GM23248 (cell line): Measurements from ENCODE around the gene C1RL. TPM values are rescaled to one million over a fixed set of nuclear protein-coding genes. Genes with fewer than 3 reads are reported as not detected.

Source experiments
- DNase-seq: peaks from one replicate; pipeline ENCODE4 v3.0.0-alpha.2; 2015
- H2AFZ ChIP-seq: fragments of 200-600 bp; sonication (generic); 2 replicates; pipeline ENCODE4 v1.6.1; 2016; ENCODE audit warnings: antibody characterized with exemption
- H3F3A ChIP-seq: fragments of 200-600 bp; sonication (generic); 2 replicates; pipeline ENCODE4 v1.6.1; 2016; ENCODE audit warnings: mild to moderate bottlenecking, antibody characterized with exemption, mixed run types; ENCODE audit not compliant: insufficient read depth
- H3K27ac ChIP-seq: fragments of 200-600 bp; sonication (generic); 2 replicates; pipeline ENCODE4 v1.5.1; 2016; ENCODE audit warnings: mild to moderate bottlenecking
- H3K27me3 ChIP-seq: fragments of 200-600 bp; sonication (generic); replicated peaks from 2 replicates; pipeline ENCODE4 v1.6.1; 2016; ENCODE audit warnings: mild to moderate bottlenecking; ENCODE audit not compliant: insufficient read depth
- H3K36me3 ChIP-seq: fragments of 200-600 bp; sonication (generic); 2 replicates; pipeline ENCODE4 v1.6.1; 2016; ENCODE audit warnings: low read depth, mild to moderate bottlenecking
- H3K4me1 ChIP-seq: fragments of 200-600 bp; sonication (generic); 2 replicates; pipeline ENCODE4 v1.6.1; 2016; ENCODE audit warnings: mild to moderate bottlenecking; ENCODE audit not compliant: insufficient read depth
- H3K4me2 ChIP-seq: fragments of 200-600 bp; sonication (generic); one replicate; pipeline ENCODE4 v1.6.1; 2016; ENCODE audit warnings: mild to moderate bottlenecking; ENCODE audit not compliant: unreplicated experiment
- H3K4me3 ChIP-seq: fragments of 200-600 bp; sonication (generic); 2 replicates; pipeline ENCODE4 v1.5.1; 2016; ENCODE audit warnings: mild to moderate bottlenecking
- H3K79me2 ChIP-seq: fragments of 200-600 bp; sonication (generic); 2 replicates; pipeline ENCODE4 v1.6.1; 2016; ENCODE audit warnings: mild to moderate bottlenecking; ENCODE audit not compliant: insufficient read depth
- H3K9ac ChIP-seq: fragments of 200-600 bp; sonication (generic); 2 replicates; pipeline ENCODE4 v1.6.1; 2016; ENCODE audit warnings: mild to moderate bottlenecking
- H3K9me2 ChIP-seq: fragments of 200-600 bp; sonication (generic); 2 replicates; pipeline ENCODE4 v1.6.1; 2016; ENCODE audit warnings: mixed run types, mild to moderate bottlenecking, moderate library complexity; ENCODE audit not compliant: insufficient read depth
- H3K9me3 ChIP-seq: fragments of 200-600 bp; sonication (generic); one replicate; pipeline ENCODE4 v1.6.1; 2017; ENCODE audit warnings: low read depth
- H4K20me1 ChIP-seq: fragments of 200-600 bp; sonication (generic); 2 replicates; pipeline ENCODE4 v1.6.0; 2016; ENCODE audit not compliant: insufficient read depth
- EZH2 ChIP-seq: fragments of 200-600 bp; sonication (generic); IDR thresholded peaks from 2 replicates; pipeline ENCODE4 v1.6.1; 2018; ENCODE audit warnings: antibody characterized with exemption, mild to moderate bottlenecking; ENCODE audit not compliant: insufficient read depth, poor library complexity, severe bottlenecking
- EZH2phosphoT487 ChIP-seq: fragments of 200-600 bp; sonication (generic); IDR thresholded peaks from 2 replicates; pipeline ENCODE4 v1.6.1; 2018; ENCODE audit warnings: antibody characterized with exemption, moderate library complexity, mild to moderate bottlenecking, low read depth; ENCODE audit not compliant: insufficient read depth
- WGBS, 2 experiments: methylation state at CpG; one replicate each; pipeline ENCODE4 v1.1.6; 2015 to 2017; ENCODE audit warnings: low lambda C conversion rate in 2 of 2, low coverage in 1 of 2; ENCODE audit errors: missing lambda C conversion rate in 2 of 2; 5-methylcytosine and 5-hydroxymethylcytosine counted together
- in situ Hi-C: fragments of 300-500 bp; cut with MboI; formaldehyde crosslinking; loops from 2 replicates; pipeline ENCODE4 v1.15.0; 2020
- polyA plus RNA-seq: library from polyadenylated mRNA; unstranded; fragments of >200 nt; fragmentation: Nextera tagmentation; extraction: Ambion mirVana; gene quantifications from 2 replicates; pipeline ENCODE4 v1.2.1, GENCODE V29; 2016
- total RNA-seq: library from RNA; depleted of rRNA; stranded (reverse); fragments of >200 nt; shearing (Covaris generic); gene quantifications from 2 replicates; pipeline ENCODE4 v1.2.3, GENCODE V29; 2014

C1RL gene
- total and polyA plus RNA-seq, 2 experiments from 2014 or later, result 14.3 to 22.2 TPM

DNA sequence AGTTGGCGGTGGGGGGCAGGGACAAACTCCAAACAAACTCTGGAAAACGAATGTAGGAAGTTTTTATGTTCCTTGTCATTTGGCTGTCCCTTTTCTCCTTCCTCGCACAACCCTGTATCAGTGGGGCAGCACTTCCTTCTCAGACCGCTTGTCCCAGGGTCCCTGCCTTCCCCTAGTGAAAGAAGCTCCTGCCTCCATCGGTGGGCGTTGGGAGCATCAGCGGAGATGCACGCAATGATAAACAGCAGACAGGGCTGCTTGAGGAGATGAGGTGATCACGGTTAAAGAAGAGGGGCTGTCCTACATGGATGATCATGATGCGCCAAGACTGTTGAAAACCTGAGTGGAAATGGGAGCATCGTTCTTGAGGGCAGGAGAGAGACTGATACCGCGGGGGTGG, 47.9 kb downstream of the C1RL start:
- peak overlapping the region; percentile 81 for H3K4me3 ChIP-seq

DNA sequence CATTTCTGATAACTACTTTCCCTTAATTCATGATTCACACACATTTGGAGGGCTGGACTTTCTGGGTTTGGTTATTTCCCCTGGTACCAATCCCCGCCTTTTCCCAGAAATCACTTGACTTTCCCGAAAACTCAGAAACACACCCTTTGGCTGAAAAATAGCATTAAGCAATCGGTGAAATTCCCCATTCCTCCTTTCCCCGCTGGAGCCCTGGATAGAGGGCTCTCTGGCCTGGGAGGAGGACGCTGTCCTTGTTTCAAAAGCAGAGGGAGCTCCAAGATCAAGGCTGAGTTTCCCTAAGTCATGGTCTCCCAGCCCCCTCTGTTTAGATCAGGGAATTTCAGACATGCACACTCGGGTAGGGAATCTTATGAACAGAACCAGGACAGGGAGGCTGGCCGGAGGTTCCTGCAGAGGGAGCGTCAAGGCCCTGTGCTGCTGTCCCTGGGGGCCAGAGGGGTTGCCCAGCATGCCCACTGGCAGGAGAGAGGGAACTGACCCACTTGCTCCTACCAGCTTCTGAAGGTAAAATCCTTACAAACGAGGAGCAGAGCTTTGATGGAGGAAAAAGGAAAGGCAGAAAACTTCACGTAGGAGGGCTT, 48.6 kb downstream of the C1RL start, which contains the start of gene C1S:
C1S (plus strand) TSS at position 366 of the 602 bp plus-strand sequence. CDS start 1,195 bp downstream, outside the sequence.
- in situ Hi-C loops, result no loop called here
- Histone ChIP-seq H2AFZ (peak within 1 kb of the TSS; percentile 86), H3K9me2 (no peaks in the 10 kb centered on the region), H3K9me3 (no peaks in the 10 kb centered on the region), H3K4me3 (peak within 1 kb of the TSS; percentile 81), H3K9ac (peak within 1 kb of the TSS; percentile 87), H4K20me1 (no peaks in the 10 kb centered on the region), H3K4me1 (peaks cover 14% of the 10 kb centered on the region), H3K27ac (peak within 1 kb of the TSS; percentile 89), H3K79me2 (peaks cover 8% of the 10 kb centered on the region; the same call in 1 of the 2 replicates), H3K36me3 (peaks cover 14% of the 10 kb centered on the region; the same call in 1 of the 2 replicates), H3F3A (peaks cover 3% of the 10 kb centered on the region; the same call in 1 of the 2 replicates), H3K4me2 (peak within 1 kb of the TSS; percentile 98), H3K27me3 (no peaks in the 10 kb centered on the region)
- peak; percentile 98 for DNase-seq
- TF ChIP-seq EZH2, result no peak
- no peak for TF ChIP-seq EZH2phosphoT487
- WGBS, 2 experiments, result 2 to 4% methylated on average over 10 of the region's 10 CpGs

More for the DNA sequence above, 47.9 kb downstream of the C1RL start:
- no peaks in the 10 kb centered on the region for H4K20me1 ChIP-seq
- H3F3A ChIP-seq, result peaks cover 3% of the 10 kb centered on the region; the same call in 1 of the 2 replicates
- DNase-seq, result peak; percentile 63
- H3K36me3 ChIP-seq, result peaks cover 20% of the 10 kb centered on the region; the same call in 1 of the 2 replicates
- WGBS, 2 experiments, result 7 to 9% methylated on average over 13 of the region's 13 CpGs
- H3K4me2 ChIP-seq, result peak overlapping the region; percentile 98
- no peaks in the 10 kb centered on the region for H3K27me3 ChIP-seq
- H3K9me3 ChIP-seq, result no peaks in the 10 kb centered on the region
- TF ChIP-seq EZH2, result no peak
- TF ChIP-seq EZH2phosphoT487, result no peak
- H3K9ac ChIP-seq, result peak overlapping the region; percentile 87
- peaks cover 8% of the 10 kb centered on the region; the same call in 1 of the 2 replicates for H3K79me2 ChIP-seq
- H3K27ac ChIP-seq, result peak overlapping the region; percentile 89
- peaks cover 14% of the 10 kb centered on the region for H3K4me1 ChIP-seq
- H2AFZ ChIP-seq, result peak overlapping the region; percentile 86
- in situ Hi-C loops, result no loop called here
- no peaks in the 10 kb centered on the region for H3K9me2 ChIP-seq

DNA sequence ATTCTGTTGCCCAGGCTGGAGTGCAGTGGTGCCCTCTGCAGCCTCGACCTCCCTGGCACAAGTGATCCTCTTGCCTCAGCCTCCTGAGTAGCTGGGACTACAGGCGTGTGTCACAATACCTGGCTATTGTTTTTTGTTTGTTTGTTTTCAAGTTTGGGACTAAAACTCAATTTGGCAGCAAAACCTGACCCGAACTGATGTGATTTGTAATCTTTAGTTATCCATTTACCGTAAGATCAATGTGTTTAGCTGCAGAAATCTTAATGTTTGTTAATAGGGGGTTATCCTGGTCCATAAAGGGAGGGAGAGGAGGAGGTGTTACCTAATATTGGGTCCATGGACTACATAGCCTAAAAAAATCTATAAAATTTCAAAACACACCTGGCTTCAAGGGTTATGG, 49.2 kb downstream of the C1RL start:
- H3K4me2 ChIP-seq, result peak overlapping the region; percentile 98
- H3K9me3 ChIP-seq, result no peaks in the 10 kb centered on the region
- no peak overlapping the region for H3K9ac ChIP-seq
- in situ Hi-C loops, result no loop called here
- peaks cover 8% of the 10 kb centered on the region; the same call in 1 of the 2 replicates for H3K79me2 ChIP-seq
- no peaks in the 10 kb centered on the region for H3K27me3 ChIP-seq
- no peak overlapping the region for H3K4me3 ChIP-seq
- peaks cover 14% of the 10 kb centered on the region for H3K4me1 ChIP-seq
- H3K36me3 ChIP-seq, result 0 out of 2 replicates have a peak, but pooled peaks cover 7% of the 10 kb centered on the region
- DNase-seq, result no peak
- H4K20me1 ChIP-seq, result no peaks in the 10 kb centered on the region
- TF ChIP-seq EZH2, result no peak
- no peak for TF ChIP-seq EZH2phosphoT487
- peak overlapping the region; percentile 86; the same call in 1 of the 2 replicates for H2AFZ ChIP-seq
- WGBS, 2 experiments, result 75 to 76% methylated on average over 4 of the region's 4 CpGs
- H3K9me2 ChIP-seq, result no peaks in the 10 kb centered on the region
- H3K27ac ChIP-seq, result peak overlapping the region; percentile 89
- H3F3A ChIP-seq, result peaks cover 3% of the 10 kb centered on the region; the same call in 1 of the 2 replicates

DNA sequence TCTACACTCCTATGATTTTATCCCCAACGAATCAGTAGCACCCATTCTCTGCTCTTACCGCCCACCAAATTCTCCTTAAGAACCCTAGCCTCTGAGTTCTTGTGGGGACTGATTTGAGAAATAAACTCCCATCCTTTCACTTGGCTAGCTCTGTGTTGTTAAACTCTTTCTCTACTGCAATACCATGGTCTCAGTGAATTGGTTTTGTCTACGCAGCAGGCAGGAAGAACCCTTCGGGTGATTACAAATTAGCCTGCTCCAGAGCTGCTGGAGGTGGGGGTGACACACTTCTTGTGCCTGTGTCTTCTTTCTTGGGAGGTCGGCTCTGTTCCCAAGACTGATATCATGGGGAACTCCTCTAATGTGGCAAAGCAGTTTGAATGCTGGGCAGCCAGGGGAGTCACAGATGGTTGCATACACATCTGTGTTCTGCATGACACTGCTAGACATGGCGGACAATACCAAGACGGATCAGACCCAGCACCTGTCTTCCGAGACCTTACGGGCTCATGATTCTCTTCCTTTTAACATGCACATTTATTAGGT, 50.1 kb downstream of the C1RL start:
- Histone ChIP-seq H3K9ac (no peak overlapping the region), H3K9me3 (no peaks in the 10 kb centered on the region), H3K79me2 (peaks cover 8% of the 10 kb centered on the region; the same call in 1 of the 2 replicates), H3K4me3 (no peak overlapping the region), H3K27ac (no peak overlapping the region), H3K36me3 (0 out of 2 replicates have a peak, but pooled peaks cover 7% of the 10 kb centered on the region), H3K27me3 (no peaks in the 10 kb centered on the region), H2AFZ (no peak overlapping the region), H4K20me1 (no peaks in the 10 kb centered on the region), H3K4me1 (peaks cover 14% of the 10 kb centered on the region), H3F3A (peaks cover 3% of the 10 kb centered on the region; the same call in 1 of the 2 replicates), H3K4me2 (no peak overlapping the region), H3K9me2 (no peaks in the 10 kb centered on the region)
- in situ Hi-C loops, result no loop called here
- no peak for DNase-seq
- TF ChIP-seq EZH2phosphoT487, result no peak
- no peak for TF ChIP-seq EZH2
- 86% methylated on average over 9 of the region's 9 CpGs for WGBS, 2 experiments
